Neural crest cell (in vitro differentiated cells): ENCODE results near the gene SIPA1L2. TPM values are rescaled to one million over a fixed set of nuclear protein-coding genes. Genes with fewer than 3 reads are reported as not detected.

Experiments
- DNase-seq: peaks from one replicate; pipeline ENCODE4 v3.0.0; 2021; ENCODE audit warnings: low read depth, mixed read lengths, low spot score
- H3K27ac Mint-ChIP-seq: one replicate; pipeline ENCODE4 v1.8.0; 2021; ENCODE audit warnings: mild to moderate bottlenecking, mixed read lengths; ENCODE audit not compliant: unreplicated experiment
- H3K27me3 Mint-ChIP-seq: 2 replicates; pipeline ENCODE4 v1.8.0; 2021; ENCODE audit warnings: low read depth, mild to moderate bottlenecking, mixed read lengths
- H3K36me3 Mint-ChIP-seq: 2 replicates; pipeline ENCODE4 v1.8.0; 2021; ENCODE audit warnings: low read depth, mild to moderate bottlenecking, mixed read lengths
- H3K4me1 Mint-ChIP-seq: 2 replicates; pipeline ENCODE4 v1.8.0; 2021; ENCODE audit warnings: mixed read lengths
- H3K4me3 Mint-ChIP-seq: one replicate; pipeline ENCODE4 v1.8.0; 2021; ENCODE audit warnings: mild to moderate bottlenecking, mixed read lengths
- H3K9me3 Mint-ChIP-seq: 2 replicates; pipeline ENCODE4 v1.8.0; 2021; ENCODE audit warnings: mixed read lengths
- CTCF ChIP-seq: fragments of 200-600 bp; sonication (generic); conservative IDR thresholded peaks from 2 replicates; pipeline ENCODE4 v1.5.0; 2021; ENCODE audit warnings: antibody characterized with exemption, mild to moderate bottlenecking
- total RNA-seq: library from RNA; stranded (reverse); gene quantifications from 2 replicates; pipeline ENCODE4 v1.2.1, GENCODE V29; 2021

SIPA1L2 gene
- total RNA-seq, 1 donor from 2014 or later, result 38.7 TPM

GRCh38 chr1:232587141-232588008 lies 42.6 kb downstream of the SIPA1L2 start:
- no peak for DNase-seq
- Mint-ChIP-seq H3K27ac (no peak overlapping the region), H3K4me3 (no peak overlapping the region), H3K4me1 (peaks cover 54% of the 10 kb centered on the region), H3K27me3 (no peaks in the 10 kb centered on the region), H3K9me3 (no peaks in the 10 kb centered on the region), H3K36me3 (peaks cover 8% of the 10 kb centered on the region)
- TF ChIP-seq CTCF, result no peak

- no peak for TF ChIP-seq CTCF
- H3K4me3 Mint-ChIP-seq, result no peak overlapping the region
- H3K4me1 Mint-ChIP-seq, result peaks cover 50% of the 10 kb centered on the region
- no peak for DNase-seq
- no peaks in the 10 kb centered on the region for H3K27me3 Mint-ChIP-seq
- H3K36me3 Mint-ChIP-seq, result peaks cover 8% of the 10 kb centered on the region
- H3K27ac Mint-ChIP-seq, result no peak overlapping the region
- no peaks in the 10 kb centered on the region for H3K9me3 Mint-ChIP-seq
Observed at GRCh38 chr1:232586679-232587078, 43.3 kb downstream of the SIPA1L2 start.

- no peak for DNase-seq
- Mint-ChIP-seq H3K36me3 (peaks cover 8% of the 10 kb centered on the region), H3K9me3 (no peaks in the 10 kb centered on the region), H3K4me1 (peaks cover 50% of the 10 kb centered on the region), H3K27me3 (no peaks in the 10 kb centered on the region), H3K4me3 (no peak overlapping the region), H3K27ac (peak overlapping the region; percentile 35)
- TF ChIP-seq CTCF, result no peak
Observed at GRCh38 chr1:232585486-232585885, 44.4 kb downstream of the SIPA1L2 start.

- TF ChIP-seq CTCF, result no peak
- Mint-ChIP-seq H3K4me3 (no peak overlapping the region), H3K9me3 (no peaks in the 10 kb centered on the region), H3K36me3 (no peaks in the 10 kb centered on the region), H3K27ac (no peak overlapping the region), H3K4me1 (peaks cover 61% of the 10 kb centered on the region), H3K27me3 (no peaks in the 10 kb centered on the region)
- DNase-seq, result no peak
Observed at GRCh38 chr1:232581932-232582331, 48.0 kb downstream of the SIPA1L2 start.

Other genes with a start within 250 kb of the SIPA1L2 start
- 1.9 and 2.0 TPM in 2 replicates for gene MAP10, start 175.3 kb upstream of the SIPA1L2 start, total RNA-seq